Panc1 (cell line): ENCODE data around the gene ATOH7. TPM values are rescaled to one million over a fixed set of nuclear protein-coding genes. Genes with fewer than 3 reads are reported as not detected.

Source experiments
- ATAC-seq: fragments of 200-7000 bp; cut with Tn5 transposase; 2 replicates; pipeline ENCODE4 v1.9.1; 2020; ENCODE audit warnings: mild to moderate bottlenecking, moderate library complexity
- BruUV-seq: library from RNA; stranded (reverse); fragments of 400-500 nt; replicated peaks from 2 replicates; lab custom pipeline; 2021; lab: Mats Ljungman, UMichigan
- CTCF ChIA-PET: fragments of 300-600 bp; sonication (Branson Sonifier 250); formaldehyde crosslinking; loops from one replicate; lab custom pipeline; 2022; ENCODE audit warnings: antibody characterized with exemption; lab: Charles Lee
- POLR2A ChIA-PET: fragments of 300-600 bp; sonication (Branson Sonifier 250); formaldehyde crosslinking; loops from one replicate; lab custom pipeline; 2022; ENCODE audit warnings: antibody characterized with exemption; lab: Charles Lee
- DNase-seq: peaks from one replicate; pipeline ENCODE4 v3.0.0-alpha.2; 2010; ENCODE audit warnings: low read depth, low spot score
- H3K27ac ChIP-seq: 2 replicates; pipeline ENCODE4 v1.5.1; 2011; ENCODE audit warnings: mild to moderate bottlenecking, low read length, inconsistent platforms
- H3K27me3 ChIP-seq: fragments of 200-500 bp; sonication (Bioruptor generic); 2 replicates; pipeline ENCODE4 v1.6.0; 2014; ENCODE audit warnings: low read length, inconsistent platforms; ENCODE audit not compliant: control insufficient read depth, insufficient read depth
- H3K36me3 ChIP-seq: fragments of 200-500 bp; sonication (Bioruptor generic); 2 replicates; pipeline ENCODE4 v1.5.1; 2014; ENCODE audit warnings: inconsistent platforms, mild to moderate bottlenecking, low read length, moderate library complexity; ENCODE audit not compliant: control insufficient read depth, insufficient read depth
- H3K4me1 ChIP-seq: 2 replicates; pipeline ENCODE4 v1.5.1; 2011; ENCODE audit warnings: inconsistent platforms, mild to moderate bottlenecking, low read length, moderate library complexity; ENCODE audit not compliant: control insufficient read depth, insufficient read depth
- H3K4me3 ChIP-seq, 2 experiments: 2 replicates each; pipeline ENCODE4 v1.5.1; 2011 to 2012; ENCODE audit warnings: low read depth in 2 of 2, low read length in 2 of 2, mild to moderate bottlenecking in 2 of 2, inconsistent platforms in 1 of 2, moderate library complexity in 1 of 2
- H3K9me3 ChIP-seq: fragments of 200-500 bp; sonication (Bioruptor generic); 2 replicates; pipeline ENCODE4 v1.5.1; 2014; ENCODE audit warnings: low read depth, mild to moderate bottlenecking, inconsistent platforms, low read length, moderate library complexity; ENCODE audit not compliant: control insufficient read depth, insufficient read depth
- POLR2AphosphoS5 ChIP-seq: IDR thresholded peaks from 2 replicates; pipeline ENCODE4 v1.6.1; 2012; ENCODE audit warnings: mild to moderate bottlenecking, low read depth, low read length, moderate library complexity
- SIN3A ChIP-seq: IDR thresholded peaks from 2 replicates; pipeline ENCODE4 v1.6.1; 2012; ENCODE audit warnings: low read depth, mild to moderate bottlenecking, low read length, moderate library complexity, borderline replicate concordance; ENCODE audit not compliant: insufficient read depth
- TCF7L2 ChIP-seq: IDR thresholded peaks from 2 replicates; pipeline ENCODE4 v1.6.1; 2011; ENCODE audit warnings: mild to moderate bottlenecking, low read depth, low read length, inconsistent platforms
- in situ Hi-C: cut with HindIII; loops from 2 replicates; pipeline ENCODE4 v1.10.0; 2016; ENCODE audit warnings: low sequenced_read_pairs, low pct_unique_long_range_greater_than_20kb
- intact Hi-C: fragments of 100-400 bp; cut with micrococcal nuclease; formaldehyde crosslinking; loops from one replicate; pipeline ENCODE4 v1.10.0; 2022; ENCODE audit not compliant: unreplicated experiment
- total RNA-seq: library from RNA; stranded (reverse); gene quantifications from one replicate; pipeline ENCODE4 v1.2.1, GENCODE V29; 2021; ENCODE audit not compliant: unreplicated experiment
- TF ChIP-seq, protein P1 (sequence below): fragments of 450-650 bp; IDR thresholded peaks from 2 replicates; pipeline ENCODE4 v1.5.1; 2017; ENCODE audit warnings: mild to moderate bottlenecking
- TF ChIP-seq, protein P2 (sequence below), 2 experiments: IDR thresholded peaks; 2 replicates each; pipeline ENCODE4 v1.6.1; 2011 to 2012; ENCODE audit warnings: low read depth in 2 of 2, control low read depth in 1 of 2, low read length in 1 of 2, mild to moderate bottlenecking in 1 of 2, moderate library complexity in 1 of 2; ENCODE audit not compliant: insufficient read depth in 1 of 2

Gene ATOH7
- total RNA-seq, 1 experiment from 2014 or later, result 0.28 TPM

DNA sequence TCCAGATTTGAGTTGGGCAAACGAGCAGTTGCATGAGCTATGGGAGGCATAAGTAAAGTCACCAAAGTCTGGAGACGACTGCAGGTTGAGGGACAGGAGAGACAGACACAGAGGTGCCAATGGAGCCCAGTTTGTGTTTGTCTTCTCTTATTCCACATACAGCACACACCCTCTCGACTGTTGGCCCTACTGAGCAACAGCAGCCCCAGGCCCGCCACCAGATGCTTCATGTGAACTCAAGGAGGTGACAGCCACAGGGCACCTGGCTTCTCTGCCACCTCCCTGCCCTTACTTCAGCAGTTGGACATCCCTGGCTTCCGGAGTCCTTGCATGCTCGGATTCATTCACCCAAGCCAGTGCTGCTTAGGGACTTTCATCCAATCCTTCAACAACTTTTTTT, 6.5 kb upstream of the ATOH7 start:
- Histone ChIP-seq H3K36me3 (no peaks in the 10 kb centered on the region), H3K27me3 (no peaks in the 10 kb centered on the region), H3K9me3 (no peaks in the 10 kb centered on the region), H3K4me3 (no peak overlapping the region), H3K4me1 (no peaks in the 10 kb centered on the region), H3K27ac (no peak overlapping the region)
- intact Hi-C loops, result no loop called here
- TF ChIP-seq TCF7L2, result no peak
- in situ Hi-C loops, result no loop called here
- ChIA-PET POLR2A (no interaction called here), CTCF (no interaction called here)
- ATAC-seq (no peak), DNase-seq (no peak)
- BruUV-seq, result no TSS peak

DNA sequence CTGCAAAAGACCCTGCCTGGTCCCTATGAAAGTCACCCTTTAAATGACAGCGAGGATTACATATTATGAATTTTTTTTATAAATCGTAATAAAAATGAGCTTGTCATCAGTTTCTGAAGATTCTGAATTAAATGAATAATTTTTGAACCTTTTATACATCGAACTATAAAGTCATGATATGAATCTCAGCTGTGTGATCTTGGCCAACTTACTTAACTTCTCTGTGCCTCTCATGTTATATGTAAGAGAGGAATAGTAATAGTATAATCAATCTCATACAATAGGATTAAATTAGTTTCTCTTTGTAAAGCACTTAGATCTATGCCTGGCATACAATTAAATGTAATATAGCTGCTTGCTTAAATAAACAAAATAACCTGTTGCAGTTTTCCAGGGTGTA, 5.3 kb upstream of the ATOH7 start:
- ChIA-PET CTCF (no interaction called here), POLR2A (no interaction called here)
- H3K4me1 ChIP-seq, result no peaks in the 10 kb centered on the region
- H3K27me3 ChIP-seq, result no peaks in the 10 kb centered on the region
- H3K36me3 ChIP-seq, result no peaks in the 10 kb centered on the region
- TF ChIP-seq, protein P1, sequence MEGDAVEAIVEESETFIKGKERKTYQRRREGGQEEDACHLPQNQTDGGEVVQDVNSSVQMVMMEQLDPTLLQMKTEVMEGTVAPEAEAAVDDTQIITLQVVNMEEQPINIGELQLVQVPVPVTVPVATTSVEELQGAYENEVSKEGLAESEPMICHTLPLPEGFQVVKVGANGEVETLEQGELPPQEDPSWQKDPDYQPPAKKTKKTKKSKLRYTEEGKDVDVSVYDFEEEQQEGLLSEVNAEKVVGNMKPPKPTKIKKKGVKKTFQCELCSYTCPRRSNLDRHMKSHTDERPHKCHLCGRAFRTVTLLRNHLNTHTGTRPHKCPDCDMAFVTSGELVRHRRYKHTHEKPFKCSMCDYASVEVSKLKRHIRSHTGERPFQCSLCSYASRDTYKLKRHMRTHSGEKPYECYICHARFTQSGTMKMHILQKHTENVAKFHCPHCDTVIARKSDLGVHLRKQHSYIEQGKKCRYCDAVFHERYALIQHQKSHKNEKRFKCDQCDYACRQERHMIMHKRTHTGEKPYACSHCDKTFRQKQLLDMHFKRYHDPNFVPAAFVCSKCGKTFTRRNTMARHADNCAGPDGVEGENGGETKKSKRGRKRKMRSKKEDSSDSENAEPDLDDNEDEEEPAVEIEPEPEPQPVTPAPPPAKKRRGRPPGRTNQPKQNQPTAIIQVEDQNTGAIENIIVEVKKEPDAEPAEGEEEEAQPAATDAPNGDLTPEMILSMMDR, result no peak
- TF ChIP-seq POLR2AphosphoS5 (no peak), SIN3A (no peak), TCF7L2 (no peak)
- TF ChIP-seq, protein P2, sequence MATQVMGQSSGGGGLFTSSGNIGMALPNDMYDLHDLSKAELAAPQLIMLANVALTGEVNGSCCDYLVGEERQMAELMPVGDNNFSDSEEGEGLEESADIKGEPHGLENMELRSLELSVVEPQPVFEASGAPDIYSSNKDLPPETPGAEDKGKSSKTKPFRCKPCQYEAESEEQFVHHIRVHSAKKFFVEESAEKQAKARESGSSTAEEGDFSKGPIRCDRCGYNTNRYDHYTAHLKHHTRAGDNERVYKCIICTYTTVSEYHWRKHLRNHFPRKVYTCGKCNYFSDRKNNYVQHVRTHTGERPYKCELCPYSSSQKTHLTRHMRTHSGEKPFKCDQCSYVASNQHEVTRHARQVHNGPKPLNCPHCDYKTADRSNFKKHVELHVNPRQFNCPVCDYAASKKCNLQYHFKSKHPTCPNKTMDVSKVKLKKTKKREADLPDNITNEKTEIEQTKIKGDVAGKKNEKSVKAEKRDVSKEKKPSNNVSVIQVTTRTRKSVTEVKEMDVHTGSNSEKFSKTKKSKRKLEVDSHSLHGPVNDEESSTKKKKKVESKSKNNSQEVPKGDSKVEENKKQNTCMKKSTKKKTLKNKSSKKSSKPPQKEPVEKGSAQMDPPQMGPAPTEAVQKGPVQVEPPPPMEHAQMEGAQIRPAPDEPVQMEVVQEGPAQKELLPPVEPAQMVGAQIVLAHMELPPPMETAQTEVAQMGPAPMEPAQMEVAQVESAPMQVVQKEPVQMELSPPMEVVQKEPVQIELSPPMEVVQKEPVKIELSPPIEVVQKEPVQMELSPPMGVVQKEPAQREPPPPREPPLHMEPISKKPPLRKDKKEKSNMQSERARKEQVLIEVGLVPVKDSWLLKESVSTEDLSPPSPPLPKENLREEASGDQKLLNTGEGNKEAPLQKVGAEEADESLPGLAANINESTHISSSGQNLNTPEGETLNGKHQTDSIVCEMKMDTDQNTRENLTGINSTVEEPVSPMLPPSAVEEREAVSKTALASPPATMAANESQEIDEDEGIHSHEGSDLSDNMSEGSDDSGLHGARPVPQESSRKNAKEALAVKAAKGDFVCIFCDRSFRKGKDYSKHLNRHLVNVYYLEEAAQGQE (IDR thresholded peaks at IDR 0.05; ENCODE audit: insufficient read depth in 1 of 2, low read depth in 2 of 2, low read length in 1 of 2), result no peak
- no peak overlapping the region for H3K27ac ChIP-seq
- BruUV-seq, result no TSS peak
- in situ Hi-C loops (no loop called here), intact Hi-C loops (no loop called here)
- ATAC-seq (no peak), DNase-seq (no peak)
- no peaks in the 10 kb centered on the region for H3K9me3 ChIP-seq
- H3K4me3 ChIP-seq, result no peak overlapping the region

DNA sequence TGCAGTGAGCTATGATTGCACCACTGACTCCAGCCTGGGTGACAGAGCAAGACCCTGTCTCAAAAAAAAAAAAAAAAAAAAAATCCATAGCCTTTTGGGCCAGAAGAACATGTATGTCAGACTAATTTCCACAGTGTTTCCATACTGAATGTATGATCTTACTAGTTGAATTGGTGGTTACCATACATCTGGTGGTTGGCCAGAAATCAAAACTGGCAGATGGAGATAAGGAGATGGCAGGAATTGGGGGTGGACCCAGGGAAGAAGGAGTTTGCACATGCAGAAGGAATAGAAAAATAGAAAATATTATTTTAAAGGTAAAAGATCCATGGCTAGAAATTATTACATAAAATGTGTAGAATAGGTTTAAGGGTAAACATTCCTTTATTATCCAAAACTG, 3.7 kb upstream of the ATOH7 start:
- CTCF ChIA-PET, result no interaction called here
- no peak for DNase-seq
- Histone ChIP-seq H3K9me3 (no peaks in the 10 kb centered on the region), H3K4me3 (no peak overlapping the region), H3K36me3 (no peaks in the 10 kb centered on the region), H3K27ac (no peak overlapping the region), H3K4me1 (peaks cover 8% of the 10 kb centered on the region), H3K27me3 (no peaks in the 10 kb centered on the region)
- intact Hi-C loops (no loop called here), in situ Hi-C loops (no loop called here)
- ATAC-seq, result no peak
- POLR2A ChIA-PET, result no interaction called here
- TF ChIP-seq, protein P1, result no peak
- TF ChIP-seq POLR2AphosphoS5, result no peak
- no peak for TF ChIP-seq TCF7L2
- TF ChIP-seq, protein P2 (IDR thresholded peaks at IDR 0.05; ENCODE audit: insufficient read depth in 1 of 2, low read depth in 2 of 2, low read length in 1 of 2), result no peak
- no peak for TF ChIP-seq SIN3A
- no TSS peak for BruUV-seq
